ENCODE data around the gene SLIT3.

DNA sequence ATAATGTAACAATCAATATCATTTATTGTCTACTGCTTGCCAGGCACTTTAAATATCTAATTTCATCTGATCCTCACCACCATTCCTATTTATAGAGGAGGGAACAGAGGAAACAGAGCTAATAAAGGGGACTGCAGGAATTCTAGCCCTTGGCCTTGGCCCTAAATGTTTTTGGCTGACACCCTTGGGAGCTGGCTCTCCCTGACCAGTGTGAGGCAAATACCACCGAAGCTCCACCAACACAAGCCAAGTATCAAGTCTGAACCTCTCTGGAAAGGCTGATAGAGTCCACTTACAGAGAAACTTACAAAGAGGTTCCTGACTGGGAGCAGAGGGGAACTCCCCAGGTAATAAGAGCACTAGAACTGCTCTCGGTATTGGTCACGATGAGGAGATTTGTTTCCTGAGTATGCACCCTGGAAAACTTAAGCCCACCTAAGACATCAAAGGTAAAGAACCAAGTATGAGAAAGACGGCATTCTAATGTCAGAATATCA is 478.6 kb downstream of the SLIT3 start:
- TF ChIP-seq, protein P1, sequence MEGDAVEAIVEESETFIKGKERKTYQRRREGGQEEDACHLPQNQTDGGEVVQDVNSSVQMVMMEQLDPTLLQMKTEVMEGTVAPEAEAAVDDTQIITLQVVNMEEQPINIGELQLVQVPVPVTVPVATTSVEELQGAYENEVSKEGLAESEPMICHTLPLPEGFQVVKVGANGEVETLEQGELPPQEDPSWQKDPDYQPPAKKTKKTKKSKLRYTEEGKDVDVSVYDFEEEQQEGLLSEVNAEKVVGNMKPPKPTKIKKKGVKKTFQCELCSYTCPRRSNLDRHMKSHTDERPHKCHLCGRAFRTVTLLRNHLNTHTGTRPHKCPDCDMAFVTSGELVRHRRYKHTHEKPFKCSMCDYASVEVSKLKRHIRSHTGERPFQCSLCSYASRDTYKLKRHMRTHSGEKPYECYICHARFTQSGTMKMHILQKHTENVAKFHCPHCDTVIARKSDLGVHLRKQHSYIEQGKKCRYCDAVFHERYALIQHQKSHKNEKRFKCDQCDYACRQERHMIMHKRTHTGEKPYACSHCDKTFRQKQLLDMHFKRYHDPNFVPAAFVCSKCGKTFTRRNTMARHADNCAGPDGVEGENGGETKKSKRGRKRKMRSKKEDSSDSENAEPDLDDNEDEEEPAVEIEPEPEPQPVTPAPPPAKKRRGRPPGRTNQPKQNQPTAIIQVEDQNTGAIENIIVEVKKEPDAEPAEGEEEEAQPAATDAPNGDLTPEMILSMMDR (IDR thresholded peaks at IDR 0.05 in 4 of 5, conservative IDR thresholded peaks at IDR 0.05 in 1 of 5) = no peak
- TF ChIP-seq POLR2A (IDR thresholded peaks at IDR 0.05) = no peak

All from gastrocnemius medialis (tissue), 4 donors.